ENCODE data around the gene ADGRL2. TPM values are rescaled to one million over a fixed set of nuclear protein-coding genes. Genes with fewer than 3 reads are reported as not detected.

The ADGRL2 gene
- polyA plus RNA-seq, 1 of the 3 experiments (the other 2 are of a cell fraction): 40.3 TPM

- TF ChIP-seq CTCF (IDR thresholded peaks at IDR 0.05): no peak
Observed at GRCh38 chr1:81756872-81757271, 43.9 kb upstream of the ADGRL2 start (continued).

- TF ChIP-seq SMC3 (IDR thresholded peaks at IDR 0.05; ENCODE audit: low read depth, low read length) (no peak), RCOR1 (IDR thresholded peaks at IDR 0.05; ENCODE audit: low read length) (no peak), REST (IDR thresholded peaks at IDR 0.05; ENCODE audit: low read depth, low read length) (no peak)
- POLR2A ChIA-PET: no interaction called here
- H3K27me3 ChIP-seq (ENCODE audit: insufficient read depth): no peaks in the 10 kb centered on the region
- CTCF ChIA-PET: interaction anchor here (0.7 to 1.8 kb wide), 3 partner anchors 10 to 451 kb away, joined by 3 to 4 read pairs (median 4); no protein-coding TSS in a partner anchor
- no peak overlapping the region for H3K9ac ChIP-seq
- H3K4me1 ChIP-seq (ENCODE audit: control insufficient read depth in 1 of 2, insufficient read depth in 2 of 2, low read depth in 1 of 2, low read length in 1 of 2): peaks cover 5 to 7% of the 10 kb centered on the region in 2 experiments; a peak in 2 of 4 replicates
- DNase-seq: no peak
- no peak overlapping the region for H3K27ac ChIP-seq (ENCODE audit: low read depth in 2 of 2, low read length in 1 of 2)
- H3K4me3 ChIP-seq (ENCODE audit: low read depth in 2 of 2, low read length in 1 of 2): no peak overlapping the region
- H3K4me2 ChIP-seq: no peak overlapping the region
- no peaks in the 10 kb centered on the region for H4K20me1 ChIP-seq (ENCODE audit: insufficient read depth)
- no peaks in the 10 kb centered on the region for H3F3A ChIP-seq (replicated peaks; ENCODE audit: insufficient read depth)
- no peaks in the 10 kb centered on the region for H3K36me3 ChIP-seq (replicated peaks in 1 of 2; ENCODE audit: control insufficient read depth in 1 of 2, insufficient read depth in 2 of 2, low read length in 1 of 2)
- H2AFZ ChIP-seq (ENCODE audit: low read depth): no peak overlapping the region
- H3K79me2 ChIP-seq (ENCODE audit: insufficient read depth): no peaks in the 10 kb centered on the region
- 89% methylated on average over 8 of the region's 8 CpGs for WGBS (ENCODE audit: low lambda C conversion rate)
- H3K9me2 ChIP-seq: no peaks in the 10 kb centered on the region
- no peaks in the 10 kb centered on the region for H3K9me3 ChIP-seq
Observed at GRCh38 chr1:81757398-81758020, 43.2 kb upstream of the ADGRL2 start.

GRCh38 chr1:81758181-81758580 lies 42.6 kb upstream of the ADGRL2 start:
- H3K4me2 ChIP-seq: no peak overlapping the region
- H4K20me1 ChIP-seq (ENCODE audit: insufficient read depth): no peaks in the 10 kb centered on the region
- H3K4me1 ChIP-seq (ENCODE audit: control insufficient read depth in 1 of 2, insufficient read depth in 2 of 2, low read depth in 1 of 2, low read length in 1 of 2): peaks cover 5 to 7% of the 10 kb centered on the region in 2 experiments; a peak in 2 of 4 replicates
- H3K4me3 ChIP-seq (ENCODE audit: low read depth in 2 of 2, low read length in 1 of 2): no peak overlapping the region
- H3K27ac ChIP-seq (ENCODE audit: low read depth in 2 of 2, low read length in 1 of 2): no peak overlapping the region
- no peaks in the 10 kb centered on the region for H3F3A ChIP-seq (replicated peaks; ENCODE audit: insufficient read depth)
- ChIA-PET CTCF (interaction anchor here (0.7 to 1.8 kb wide), 3 partner anchors 43 to 1539 kb away, joined by 3 to 4 read pairs (median 3); no protein-coding TSS in a partner anchor), POLR2A (no interaction called here)
- H3K27me3 ChIP-seq (ENCODE audit: insufficient read depth): no peaks in the 10 kb centered on the region
- no peaks in the 10 kb centered on the region for H3K36me3 ChIP-seq (replicated peaks in 1 of 2; ENCODE audit: control insufficient read depth in 1 of 2, insufficient read depth in 2 of 2, low read length in 1 of 2)
- no peaks in the 10 kb centered on the region for H3K9me2 ChIP-seq
- H2AFZ ChIP-seq (ENCODE audit: low read depth): no peak overlapping the region
- WGBS (ENCODE audit: low lambda C conversion rate): 97% methylated on average over 2 of the region's 2 CpGs
- DNase-seq: no peak
- H3K9me3 ChIP-seq: no peaks in the 10 kb centered on the region
- no peak overlapping the region for H3K9ac ChIP-seq
- no peaks in the 10 kb centered on the region for H3K79me2 ChIP-seq (ENCODE audit: insufficient read depth)
- TF ChIP-seq YY1 (IDR thresholded peaks at IDR 0.05; ENCODE audit: low read depth) (no peak), RFX5 (IDR thresholded peaks at IDR 0.05; ENCODE audit: low read length) (no peak), PBX3 (IDR thresholded peaks at IDR 0.05) (no peak), TAF1 (IDR thresholded peaks at IDR 0.05; ENCODE audit: borderline replicate concordance, low read depth, low read length) (no peak), JUND (IDR thresholded peaks at IDR 0.05) (no peak), ZBTB33 (IDR thresholded peaks at IDR 0.05; ENCODE audit: borderline replicate concordance, low read depth) (no peak), POLR2AphosphoS5 (IDR thresholded peaks at IDR 0.05; ENCODE audit: low read depth, low read length) (no peak), RAD21 (IDR thresholded peaks at IDR 0.05; ENCODE audit: low read length) (no peak), CTCF (IDR thresholded peaks at IDR 0.05) (no peak), ELF1 (IDR thresholded peaks at IDR 0.05) (no peak)

Measured in SK-N-SH (cell line).